ENCODE data around the gene PTPRN2.

PTPRN2 gene

DNA sequence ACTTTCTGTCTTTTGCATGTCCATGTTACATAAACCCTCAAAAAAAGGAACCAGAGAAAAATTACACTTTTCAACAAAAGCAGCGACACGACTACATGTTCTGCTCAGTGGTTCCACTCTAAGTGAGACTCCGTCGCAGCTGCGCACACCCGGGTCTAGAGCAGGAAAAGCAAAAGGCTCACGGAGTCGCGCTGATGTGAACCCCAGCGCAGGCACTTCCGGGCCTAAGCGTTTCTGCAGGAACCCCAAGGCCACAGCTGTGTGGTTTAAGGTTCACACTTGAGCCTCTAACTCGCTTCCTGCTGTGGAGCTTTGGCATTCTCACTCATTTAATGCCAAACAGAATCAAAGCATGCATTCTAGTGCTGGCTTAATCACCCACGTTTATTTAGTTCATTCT is 1010.6 kb downstream of the PTPRN2 start:
- Histone ChIP-seq H3K4me1 (ENCODE audit: control insufficient read depth in 2 of 2, insufficient read depth in 1 of 2, low read depth in 1 of 2, low read length in 2 of 2) (peaks cover 0 to 3% of the 10 kb centered on the region in 2 donors), H3K36me3 (replicated peaks in 1 of 2; ENCODE audit: control insufficient read depth in 2 of 2, insufficient read depth in 2 of 2, low read length in 2 of 2) (peaks cover 25 to 95% of the 10 kb centered on the region in 2 donors), H2BK15ac (ENCODE audit: low read length) (no peak overlapping the region), H3K4ac (ENCODE audit: low read length) (no peak overlapping the region), H3K9me3 (replicated peaks in 1 of 2; ENCODE audit: control insufficient read depth in 2 of 2, insufficient read depth in 1 of 2, low read depth in 1 of 2, low read length in 2 of 2) (no peaks in the 10 kb centered on the region), H2AFZ (ENCODE audit: low read length) (no peak overlapping the region), H4K8ac (ENCODE audit: low read depth, low read length) (no peak overlapping the region), H2BK120ac (ENCODE audit: low read depth, low read length) (no peak overlapping the region), H4K91ac (ENCODE audit: low read depth, low read length, poor library complexity) (no peak overlapping the region), H3K27me3 (ENCODE audit: control insufficient read depth in 3 of 3, insufficient read depth in 3 of 3, low read depth in 1 of 3, low read length in 3 of 3) (no peaks in the 10 kb centered on the region), H3K23ac (ENCODE audit: low read depth, low read length, poor library complexity) (no peak overlapping the region), H3K14ac (ENCODE audit: low read length) (no peak overlapping the region), H3K9ac (ENCODE audit: low read depth, low read length, poor library complexity) (no peak overlapping the region), H3K79me1 (ENCODE audit: low read depth, low read length) (peaks cover 4% of the 10 kb centered on the region), H2BK5ac (ENCODE audit: low read length) (no peak overlapping the region), H3K4me3 (ENCODE audit: low read length in 2 of 2) (no peak overlapping the region), H3K18ac (ENCODE audit: low read length) (no peak overlapping the region), H2BK12ac (ENCODE audit: low read length) (no peak overlapping the region), H3K27ac (replicated peaks; ENCODE audit: low read length) (no peak overlapping the region), H3K4me2 (ENCODE audit: insufficient read depth, low read length, poor library complexity, severe bottlenecking) (no peak overlapping the region), H2AK5ac (ENCODE audit: low read depth, low read length) (no peak overlapping the region)
- no CpG with 5 or more reads among the region's 14 CpGs for WGBS, 2 donors (ENCODE audit: extremely low coverage in 2 of 2, insufficient read length in 2 of 2, insufficient replicate concordance in 1 of 2)
- no peak for DNase-seq (ENCODE audit: low spot score)

DNA sequence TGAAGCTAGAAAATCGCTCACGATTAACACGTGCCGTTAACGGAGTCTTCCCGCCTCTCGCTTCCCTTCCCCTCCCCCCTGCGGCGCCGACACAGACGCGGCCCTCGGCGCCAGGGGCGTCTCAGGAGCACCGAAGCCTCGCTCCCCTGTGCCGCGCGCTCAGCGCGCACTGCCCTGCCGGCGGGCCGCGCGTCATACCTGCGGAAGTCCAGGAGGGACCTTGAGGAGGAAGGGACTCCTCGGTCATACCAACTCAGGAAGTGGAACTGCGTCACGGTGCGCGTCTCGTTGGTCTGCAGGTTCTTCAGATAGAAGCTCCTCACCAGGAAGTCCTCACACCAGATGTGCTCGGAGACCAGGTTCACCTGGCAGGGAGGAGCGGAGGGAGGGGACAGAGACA is 1011.2 kb downstream of the PTPRN2 start:
- H4K91ac ChIP-seq (ENCODE audit: low read depth, low read length, poor library complexity) = no peak overlapping the region
- no peak overlapping the region for H2AK5ac ChIP-seq (ENCODE audit: low read depth, low read length)
- peak overlapping the region; percentile 2 for H3K23ac ChIP-seq (ENCODE audit: low read depth, low read length, poor library complexity)
- no peak overlapping the region for H3K4me3 ChIP-seq (ENCODE audit: low read length in 2 of 2)
- no peak overlapping the region for H2BK15ac ChIP-seq (ENCODE audit: low read length)
- no peak overlapping the region for H3K14ac ChIP-seq (ENCODE audit: low read length)
- H3K27me3 ChIP-seq (ENCODE audit: control insufficient read depth in 3 of 3, insufficient read depth in 3 of 3, low read depth in 1 of 3, low read length in 3 of 3) = no peaks in the 10 kb centered on the region
- H2BK5ac ChIP-seq (ENCODE audit: low read length) = no peak overlapping the region
- H3K27ac ChIP-seq (replicated peaks; ENCODE audit: low read length) = no peak overlapping the region
- no peak for DNase-seq (ENCODE audit: low spot score)
- no peak overlapping the region for H3K4me2 ChIP-seq (ENCODE audit: insufficient read depth, low read length, poor library complexity, severe bottlenecking)
- H3K4ac ChIP-seq (ENCODE audit: low read length) = no peak overlapping the region
- H3K9me3 ChIP-seq (replicated peaks in 1 of 2; ENCODE audit: control insufficient read depth in 2 of 2, insufficient read depth in 1 of 2, low read depth in 1 of 2, low read length in 2 of 2) = no peaks in the 10 kb centered on the region
- peaks cover 4% of the 10 kb centered on the region for H3K79me1 ChIP-seq (ENCODE audit: low read depth, low read length)
- H3K18ac ChIP-seq (ENCODE audit: low read length) = peak overlapping the region; percentile 55
- no peak overlapping the region for H2BK12ac ChIP-seq (ENCODE audit: low read length)
- no peak overlapping the region for H2AFZ ChIP-seq (ENCODE audit: low read length)
- H3K9ac ChIP-seq (ENCODE audit: low read depth, low read length, poor library complexity) = no peak overlapping the region
- H2BK120ac ChIP-seq (ENCODE audit: low read depth, low read length) = no peak overlapping the region
- H3K36me3 ChIP-seq (replicated peaks in 1 of 2; ENCODE audit: control insufficient read depth in 2 of 2, insufficient read depth in 2 of 2, low read length in 2 of 2) = peaks cover 27 to 95% of the 10 kb centered on the region in 2 donors
- no CpG with 5 or more reads among the region's 36 CpGs for WGBS, 2 donors (ENCODE audit: extremely low coverage in 2 of 2, insufficient read length in 2 of 2, insufficient replicate concordance in 1 of 2)
- no peaks in the 10 kb centered on the region for H3K4me1 ChIP-seq (ENCODE audit: control insufficient read depth in 2 of 2, insufficient read depth in 1 of 2, low read depth in 1 of 2, low read length in 2 of 2)
- no peak overlapping the region for H4K8ac ChIP-seq (ENCODE audit: low read depth, low read length)

DNA sequence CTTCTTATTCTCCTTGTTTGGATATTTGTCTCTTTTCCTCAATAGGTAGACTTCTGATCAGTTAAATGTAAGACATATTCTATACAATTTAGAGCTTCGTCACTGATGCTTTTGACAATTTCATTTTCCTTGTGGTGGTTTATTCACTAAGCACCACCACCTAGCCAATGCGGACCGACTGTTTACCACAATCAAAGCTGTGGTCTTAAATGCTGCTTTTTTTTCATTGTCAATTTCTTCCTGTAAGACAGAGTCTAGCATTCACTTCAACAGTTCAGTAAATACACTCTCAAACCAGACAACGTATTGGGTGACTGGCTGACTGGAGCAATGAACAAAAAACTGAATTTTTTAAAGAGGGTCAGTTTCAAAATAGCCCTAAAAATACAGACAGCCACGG is 1011.8 kb downstream of the PTPRN2 start:
- DNase-seq (ENCODE audit: low spot score) = no peak
- no peak overlapping the region for H3K14ac ChIP-seq (ENCODE audit: low read length)

DNA sequence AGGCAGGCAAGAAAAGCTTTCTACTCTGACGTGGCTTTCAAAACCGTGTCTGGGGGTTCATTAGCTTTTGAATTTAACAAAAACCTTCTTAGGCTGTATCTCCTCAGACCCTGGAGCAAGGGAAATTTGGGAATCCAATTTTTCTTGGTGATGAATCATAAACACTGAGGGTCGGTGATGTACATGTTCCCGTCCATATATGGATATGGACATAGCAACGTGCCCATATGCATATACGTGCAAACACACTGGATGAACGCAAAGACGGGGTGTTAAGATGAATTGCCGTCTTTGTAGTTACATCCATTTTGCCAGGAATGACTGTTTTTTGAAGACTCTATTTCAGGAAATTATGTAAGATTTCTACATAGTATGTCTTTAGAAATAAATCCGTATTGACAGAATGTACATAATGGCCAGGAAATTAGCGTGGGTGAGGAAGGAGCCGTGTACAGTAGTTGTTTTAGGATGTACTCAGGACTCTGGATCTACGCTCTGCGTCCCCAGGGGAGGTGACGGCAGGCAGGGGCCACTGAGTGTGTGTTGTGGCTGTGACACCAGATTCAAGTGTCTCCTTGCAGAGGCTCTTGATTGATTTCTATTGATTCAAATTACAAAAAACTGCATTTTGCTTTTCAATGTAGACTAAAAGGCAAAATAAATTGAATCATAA is 1012.6 kb downstream of the PTPRN2 start:
- Histone ChIP-seq H3K23ac (ENCODE audit: low read depth, low read length, poor library complexity) (no peak overlapping the region), H4K8ac (ENCODE audit: low read depth, low read length) (no peak overlapping the region), H3K9ac (ENCODE audit: low read depth, low read length, poor library complexity) (no peak overlapping the region), H2BK15ac (ENCODE audit: low read length) (no peak overlapping the region), H2BK12ac (ENCODE audit: low read length) (no peak overlapping the region), H3K36me3 (replicated peaks in 1 of 2; ENCODE audit: control insufficient read depth in 2 of 2, insufficient read depth in 2 of 2, low read length in 2 of 2) (peaks cover 31 to 100% of the 10 kb centered on the region in 2 donors), H3K27me3 (ENCODE audit: control insufficient read depth in 3 of 3, insufficient read depth in 3 of 3, low read depth in 1 of 3, low read length in 3 of 3) (no peaks in the 10 kb centered on the region), H3K79me1 (ENCODE audit: low read depth, low read length) (no peaks in the 10 kb centered on the region), H2BK120ac (ENCODE audit: low read depth, low read length) (no peak overlapping the region), H2AFZ (ENCODE audit: low read length) (no peak overlapping the region), H3K27ac (replicated peaks; ENCODE audit: low read length) (no peak overlapping the region), H3K4me2 (ENCODE audit: insufficient read depth, low read length, poor library complexity, severe bottlenecking) (no peak overlapping the region), H3K14ac (ENCODE audit: low read length) (no peak overlapping the region), H3K18ac (ENCODE audit: low read length) (no peak overlapping the region), H4K91ac (ENCODE audit: low read depth, low read length, poor library complexity) (no peak overlapping the region), H2BK5ac (ENCODE audit: low read length) (no peak overlapping the region), H3K4me1 (ENCODE audit: control insufficient read depth in 2 of 2, insufficient read depth in 1 of 2, low read depth in 1 of 2, low read length in 2 of 2) (peaks cover 0 to 7% of the 10 kb centered on the region in 2 donors), H3K9me3 (replicated peaks in 1 of 2; ENCODE audit: control insufficient read depth in 2 of 2, insufficient read depth in 1 of 2, low read depth in 1 of 2, low read length in 2 of 2) (no peaks in the 10 kb centered on the region), H3K4ac (ENCODE audit: low read length) (no peak overlapping the region), H3K4me3 (ENCODE audit: low read length in 2 of 2) (no peak overlapping the region), H2AK5ac (ENCODE audit: low read depth, low read length) (no peak overlapping the region)
- no peak for DNase-seq (ENCODE audit: low spot score)
- no CpG with 5 or more reads among the region's 15 CpGs for WGBS, 2 donors (ENCODE audit: extremely low coverage in 2 of 2, insufficient read length in 2 of 2, insufficient replicate concordance in 1 of 2)

More for the DNA sequence above, 1011.8 kb downstream of the PTPRN2 start:
- Histone ChIP-seq H3K27me3 (ENCODE audit: control insufficient read depth in 3 of 3, insufficient read depth in 3 of 3, low read depth in 1 of 3, low read length in 3 of 3) (no peaks in the 10 kb centered on the region), H3K23ac (ENCODE audit: low read depth, low read length, poor library complexity) (no peak overlapping the region), H2BK12ac (ENCODE audit: low read length) (no peak overlapping the region), H3K36me3 (replicated peaks in 1 of 2; ENCODE audit: control insufficient read depth in 2 of 2, insufficient read depth in 2 of 2, low read length in 2 of 2) (peaks cover 27 to 96% of the 10 kb centered on the region in 2 donors), H2AFZ (ENCODE audit: low read length) (no peak overlapping the region), H2BK5ac (ENCODE audit: low read length) (no peak overlapping the region), H3K9me3 (replicated peaks in 1 of 2; ENCODE audit: control insufficient read depth in 2 of 2, insufficient read depth in 1 of 2, low read depth in 1 of 2, low read length in 2 of 2) (no peaks in the 10 kb centered on the region), H2BK120ac (ENCODE audit: low read depth, low read length) (no peak overlapping the region), H3K4me1 (ENCODE audit: control insufficient read depth in 2 of 2, insufficient read depth in 1 of 2, low read depth in 1 of 2, low read length in 2 of 2) (no peaks in the 10 kb centered on the region), H3K4ac (ENCODE audit: low read length) (no peak overlapping the region), H3K27ac (replicated peaks; ENCODE audit: low read length) (no peak overlapping the region), H4K8ac (ENCODE audit: low read depth, low read length) (no peak overlapping the region), H4K91ac (ENCODE audit: low read depth, low read length, poor library complexity) (no peak overlapping the region), H3K18ac (ENCODE audit: low read length) (no peak overlapping the region), H2AK5ac (ENCODE audit: low read depth, low read length) (no peak overlapping the region), H2BK15ac (ENCODE audit: low read length) (no peak overlapping the region), H3K4me3 (ENCODE audit: low read length in 2 of 2) (no peak overlapping the region), H3K9ac (ENCODE audit: low read depth, low read length, poor library complexity) (no peak overlapping the region), H3K79me1 (ENCODE audit: low read depth, low read length) (no peaks in the 10 kb centered on the region), H3K4me2 (ENCODE audit: insufficient read depth, low read length, poor library complexity, severe bottlenecking) (no peak overlapping the region)
- no CpG with 5 or more reads among the region's 5 CpGs for WGBS, 2 donors (ENCODE audit: extremely low coverage in 2 of 2, insufficient read length in 2 of 2, insufficient replicate concordance in 1 of 2)
